CD14-positive monocyte (primary cell): ENCODE results near the gene PLSCR4. TPM values are rescaled to one million over a fixed set of nuclear protein-coding genes. Genes with fewer than 3 reads are reported as not detected.

Source experiments
- DNase-seq, 3 donors: peaks; one replicate each; pipeline ENCODE4 v3.0.0-alpha.2; 2011 to 2022
- H2AFZ ChIP-seq: 2 replicates; pipeline ENCODE4 v1.6.0; 2012; ENCODE audit warnings: mild to moderate bottlenecking, low read depth, low read length, inconsistent platforms; ENCODE audit not compliant: insufficient read depth, poor library complexity, severe bottlenecking
- H3K27ac ChIP-seq, 2 donors: 1 replicate in 1 of 2; 2 replicates in 1 of 2; pipeline ENCODE4 v1.5.1; 2012 to 2013; ENCODE audit warnings: low read length in 2 of 2, control low read depth in 1 of 2, inconsistent platforms in 1 of 2, low read depth in 1 of 2, mild to moderate bottlenecking in 1 of 2
- H3K27me3 ChIP-seq, 2 donors: one replicate each; pipeline versions ENCODE4 v1.6.0 to v1.6.1; 2011 to 2013; ENCODE audit warnings: low read length in 2 of 2; ENCODE audit not compliant: control insufficient read depth in 2 of 2, insufficient read depth in 2 of 2
- H3K36me3 ChIP-seq, 2 donors: replicated peaks in 1 of 2; 1 replicate in 1 of 2; 2 replicates in 1 of 2; pipeline versions ENCODE4 v1.5.1 to v1.6.1; 2012 to 2013; ENCODE audit warnings: low read length in 2 of 2, control low read depth in 1 of 2, inconsistent platforms in 1 of 2, mild to moderate bottlenecking in 1 of 2; ENCODE audit not compliant: insufficient read depth in 2 of 2, control insufficient read depth in 1 of 2
- H3K4me1 ChIP-seq, 2 donors: 1 replicate in 1 of 2; 2 replicates in 1 of 2; pipeline versions ENCODE4 v1.5.1 to v1.6.1; 2012 to 2013; ENCODE audit warnings: low read length in 2 of 2, control low read depth in 1 of 2, inconsistent platforms in 1 of 2, mild to moderate bottlenecking in 1 of 2, moderate library complexity in 1 of 2; ENCODE audit not compliant: insufficient read depth in 2 of 2, control insufficient read depth in 1 of 2
- H3K4me2 ChIP-seq: replicated peaks from 2 replicates; pipeline ENCODE3; 2012; ENCODE audit warnings: low read length, moderate library complexity, mild to moderate bottlenecking; ENCODE audit not compliant: poor library complexity, severe bottlenecking; ENCODE audit errors: extremely low read depth
- H3K4me3 ChIP-seq, 3 experiments: fragments of 200-600 bp in 1 of 3; sonication (generic) in 1 of 3; replicated peaks in 1 of 3; 1 replicate in 2 of 3; 2 replicates in 1 of 3; pipeline ENCODE4 v1.5.1; 2011 to 2013; ENCODE audit warnings: low read length in 3 of 3, mild to moderate bottlenecking in 3 of 3, control low read depth in 2 of 3, low read depth in 2 of 3, inconsistent platforms in 1 of 3, moderate library complexity in 1 of 3
- H3K79me2 ChIP-seq: 2 replicates; pipeline ENCODE4 v1.6.0; 2012; ENCODE audit warnings: mild to moderate bottlenecking, control low read depth, inconsistent platforms, low read length, moderate library complexity; ENCODE audit not compliant: insufficient read depth
- H3K9ac ChIP-seq: 2 replicates; pipeline ENCODE4 v1.6.0; 2017; ENCODE audit warnings: low read length, mild to moderate bottlenecking; ENCODE audit not compliant: insufficient read depth, poor library complexity, severe bottlenecking
- H3K9me3 ChIP-seq, 2 donors: replicated peaks in 1 of 2; 1 replicate in 1 of 2; 2 replicates in 1 of 2; pipeline versions ENCODE4 v1.5.1 to v1.6.1; 2012 to 2013; ENCODE audit warnings: low read length in 2 of 2, control low read depth in 1 of 2; ENCODE audit not compliant: control insufficient read depth in 1 of 2, insufficient read depth in 1 of 2
- H4K20me1 ChIP-seq: 2 replicates; pipeline ENCODE4 v1.6.0; 2012; ENCODE audit warnings: mild to moderate bottlenecking, low read length, control low read depth, moderate library complexity; ENCODE audit not compliant: insufficient read depth
- H3K27ac Mint-ChIP-seq, 7 donors: one replicate each; pipeline ENCODE4 v1.8.0; 2020; ENCODE audit warnings: mild to moderate bottlenecking in 7 of 7, mixed read lengths in 7 of 7, moderate library complexity in 6 of 7, inconsistent platforms in 2 of 7
- H3K27me3 Mint-ChIP-seq, 3 donors: one replicate each; pipeline ENCODE4 v1.8.0; 2021 to 2022; ENCODE audit warnings: low read depth in 3 of 3, mild to moderate bottlenecking in 3 of 3, mixed read lengths in 3 of 3, moderate library complexity in 3 of 3, inconsistent platforms in 1 of 3
- H3K36me3 Mint-ChIP-seq, 2 donors: one replicate each; pipeline ENCODE4 v1.8.0; 2020; ENCODE audit warnings: mixed read lengths in 2 of 2, inconsistent platforms in 1 of 2, mild to moderate bottlenecking in 1 of 2
- H3K4me1 Mint-ChIP-seq: one replicate; pipeline ENCODE4 v1.8.0; 2020; ENCODE audit warnings: mild to moderate bottlenecking, mixed read lengths
- H3K4me3 Mint-ChIP-seq, 2 donors: one replicate each; pipeline ENCODE4 v1.8.0; 2020; ENCODE audit warnings: mild to moderate bottlenecking in 2 of 2, mixed read lengths in 2 of 2, moderate library complexity in 1 of 2
- H3K9me3 Mint-ChIP-seq, 7 donors: one replicate each; pipeline ENCODE4 v1.8.0; 2020 to 2022; ENCODE audit warnings: mixed read lengths in 7 of 7, mild to moderate bottlenecking in 6 of 7, moderate library complexity in 6 of 7, inconsistent platforms in 2 of 7
- WGBS: methylation state at CpG from one replicate; pipeline ENCODE4 v1.1.5; 2013; ENCODE audit warnings: missing lambda C conversion rate; ENCODE audit not compliant: insufficient coverage; 5-methylcytosine and 5-hydroxymethylcytosine counted together
- intact Hi-C, 2 donors: fragments of 100-400 bp; cut with micrococcal nuclease; formaldehyde crosslinking; loops; one replicate each; pipeline versions ENCODE4 v1.15.0 to v1.15.1; 2023
- polyA plus RNA-seq, 3 donors: library from polyadenylated mRNA; depleted of rRNA in 1 of 3; unstranded in 2 of 3; stranded (reverse) in 1 of 3; fragments of 300-500 nt in 2 of 3; fragments of >200 nt in 1 of 3; fragmentation: Illumina TruSeq in 2 of 3; gene quantifications; 1 replicate in 2 of 3; 2 replicates in 1 of 3; pipeline ENCODE4 v1.2.3, GENCODE V29; 2012 to 2021
- TF ChIP-seq, protein P1 (sequence below): fragments of 200-600 bp; IDR thresholded peaks from one replicate; pipeline ENCODE4 v1.8.0; 2022; ENCODE audit warnings: antibody characterized with exemption, mild to moderate bottlenecking

Gene PLSCR4
- polyA plus RNA-seq, 3 donors: 0.05 TPM; not detected in 2

DNA sequence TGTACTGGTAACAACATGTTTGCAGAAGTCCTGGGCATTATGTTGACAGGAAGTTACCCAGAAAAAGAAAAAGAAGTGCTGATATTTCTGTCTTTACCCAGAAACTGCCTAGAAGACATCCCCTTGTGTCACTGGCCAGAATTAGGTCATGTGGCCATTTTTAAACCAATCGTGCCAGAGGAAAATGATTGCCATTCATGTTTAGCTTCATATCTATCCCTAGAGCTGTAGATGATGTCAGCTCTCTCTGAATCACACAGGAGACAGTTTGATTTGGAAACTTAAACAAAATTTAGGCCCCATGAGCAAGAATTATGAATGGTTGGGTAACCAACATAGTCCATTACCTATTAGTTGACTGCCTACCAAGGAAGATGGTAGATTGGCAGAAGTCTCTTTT, 81.0 kb downstream of the PLSCR4 start:
- Histone ChIP-seq H3K27ac (no peak overlapping the region), H3K9ac (no peak overlapping the region), H2AFZ (no peak overlapping the region), H3K27me3 (no peaks in the 10 kb centered on the region), H3K9me3 (no peaks in the 10 kb centered on the region), H3K36me3 (no peaks in the 10 kb centered on the region), H4K20me1 (no peaks in the 10 kb centered on the region), H3K4me3 (no peak overlapping the region), H3K4me2 (no peak overlapping the region), H3K4me1 (no peaks in the 10 kb centered on the region), H3K79me2 (no peaks in the 10 kb centered on the region)
- DNase-seq: no peak
- H3K27me3 Mint-ChIP-seq: peaks cover 0 to 3% (median 3%) of the 10 kb centered on the region in 3 donors
- H3K9me3 Mint-ChIP-seq: peaks cover 0 to 3% (median 0%) of the 10 kb centered on the region in 7 donors
- TF ChIP-seq, protein P1, sequence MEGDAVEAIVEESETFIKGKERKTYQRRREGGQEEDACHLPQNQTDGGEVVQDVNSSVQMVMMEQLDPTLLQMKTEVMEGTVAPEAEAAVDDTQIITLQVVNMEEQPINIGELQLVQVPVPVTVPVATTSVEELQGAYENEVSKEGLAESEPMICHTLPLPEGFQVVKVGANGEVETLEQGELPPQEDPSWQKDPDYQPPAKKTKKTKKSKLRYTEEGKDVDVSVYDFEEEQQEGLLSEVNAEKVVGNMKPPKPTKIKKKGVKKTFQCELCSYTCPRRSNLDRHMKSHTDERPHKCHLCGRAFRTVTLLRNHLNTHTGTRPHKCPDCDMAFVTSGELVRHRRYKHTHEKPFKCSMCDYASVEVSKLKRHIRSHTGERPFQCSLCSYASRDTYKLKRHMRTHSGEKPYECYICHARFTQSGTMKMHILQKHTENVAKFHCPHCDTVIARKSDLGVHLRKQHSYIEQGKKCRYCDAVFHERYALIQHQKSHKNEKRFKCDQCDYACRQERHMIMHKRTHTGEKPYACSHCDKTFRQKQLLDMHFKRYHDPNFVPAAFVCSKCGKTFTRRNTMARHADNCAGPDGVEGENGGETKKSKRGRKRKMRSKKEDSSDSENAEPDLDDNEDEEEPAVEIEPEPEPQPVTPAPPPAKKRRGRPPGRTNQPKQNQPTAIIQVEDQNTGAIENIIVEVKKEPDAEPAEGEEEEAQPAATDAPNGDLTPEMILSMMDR: no peak
- intact Hi-C loops: no loop called here
- 100% methylated on average over 1 of the region's 1 CpG for whole genome bisulfite sequencing
- H3K36me3 Mint-ChIP-seq: no peaks in the 10 kb centered on the region
- H3K4me3 Mint-ChIP-seq: no peak overlapping the region
- H3K27ac Mint-ChIP-seq: no peak overlapping the region
- H3K4me1 Mint-ChIP-seq: no peaks in the 10 kb centered on the region

DNA sequence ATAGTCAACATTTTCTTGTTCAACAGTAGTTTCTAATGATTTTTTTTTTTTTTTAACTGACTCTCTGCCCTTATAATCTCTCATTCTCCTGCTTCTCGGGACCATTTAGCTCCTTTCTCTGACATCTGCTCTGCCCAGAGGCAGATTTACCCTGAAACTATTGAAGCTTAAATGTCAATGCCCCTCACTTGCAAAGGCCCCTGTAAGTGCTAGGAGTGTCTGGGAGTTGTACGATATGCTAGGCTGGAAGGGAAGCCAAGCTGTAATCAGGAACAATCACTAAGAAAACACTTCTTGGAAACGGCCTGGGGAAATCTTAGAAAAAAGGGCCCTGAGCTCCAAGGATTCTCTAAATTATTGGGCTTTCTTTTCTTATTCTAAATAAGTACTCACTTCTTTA, 84.1 kb downstream of the PLSCR4 start:
- H3K79me2 ChIP-seq: no peaks in the 10 kb centered on the region
- intact Hi-C loops: no loop called here
- WGBS: 100% methylated on average over 1 of the region's 3 CpGs
- DNase-seq: no peak
- Mint-ChIP-seq H3K9me3 (peaks cover 0 to 6% (median 2%) of the 10 kb centered on the region in 7 donors), H3K4me1 (peaks cover 5% of the 10 kb centered on the region), H3K4me3 (no peak overlapping the region), H3K27me3 (peaks cover 18 to 25% (median 25%) of the 10 kb centered on the region in 3 donors), H3K36me3 (peaks cover 0 to 4% of the 10 kb centered on the region in 2 donors), H3K27ac (no peak overlapping the region)
- no peak overlapping the region for H3K27ac ChIP-seq
- TF ChIP-seq, protein P1: no peak
- peaks cover under 1 to 2% of the 10 kb centered on the region in 2 donors for H3K4me1 ChIP-seq
- H3K9ac ChIP-seq: no peak overlapping the region
- H3K4me3 ChIP-seq: no peak overlapping the region
- peaks cover 10 to 22% of the 10 kb centered on the region in 2 donors for H3K27me3 ChIP-seq
- no peak overlapping the region for H2AFZ ChIP-seq
- no peaks in the 10 kb centered on the region for H4K20me1 ChIP-seq
- H3K36me3 ChIP-seq: no peaks in the 10 kb centered on the region
- H3K4me2 ChIP-seq: no peak overlapping the region
- no peaks in the 10 kb centered on the region for H3K9me3 ChIP-seq
